CD1c-positive myeloid dendritic cell (primary cell): ENCODE data around the gene TUNAR.

Source experiments
- DNase-seq: peaks from one replicate; pipeline ENCODE4 v3.0.0-alpha.2; 2016; ENCODE audit errors: extremely low spot score

The TUNAR gene

GRCh38 chr14:95876761-95877538 lies at the start of gene TUNAR:
TUNAR (plus strand) TSS chr14:95876832.
- DNase-seq: no peak

GRCh38 chr14:95828649-95829265 lies 47.9 kb upstream of the TUNAR start:
- no peak for DNase-seq

- no peak for DNase-seq
Observed at GRCh38 chr14:95829321-95829720, 47.3 kb upstream of the TUNAR start.

- DNase-seq: no peak
Observed at GRCh38 chr14:95830386-95830785, 46.2 kb upstream of the TUNAR start.

- no peak for DNase-seq
Observed at GRCh38 chr14:95831041-95831440, 45.6 kb upstream of the TUNAR start.

GRCh38 chr14:95831468-95831867 lies 45.2 kb upstream of the TUNAR start:
- DNase-seq: no peak

- no peak for DNase-seq
Observed at GRCh38 chr14:95832012-95832411, 44.6 kb upstream of the TUNAR start.

GRCh38 chr14:95833429-95833828 lies 43.2 kb upstream of the TUNAR start:
- DNase-seq: no peak

- DNase-seq: no peak
Observed at GRCh38 chr14:95834496-95834895, 42.1 kb upstream of the TUNAR start.

- DNase-seq: peak; percentile 3
Observed at GRCh38 chr14:95835121-95835730, 41.4 kb upstream of the TUNAR start.

GRCh38 chr14:95838862-95839261 lies 37.8 kb upstream of the TUNAR start:
- DNase-seq: no peak

GRCh38 chr14:95840094-95840700 lies 36.4 kb upstream of the TUNAR start:
- DNase-seq: no peak

GRCh38 chr14:95841668-95842067 lies 35.0 kb upstream of the TUNAR start:
- DNase-seq: no peak

- no peak for DNase-seq
Observed at GRCh38 chr14:95849761-95850160, 26.9 kb upstream of the TUNAR start.

- no peak for DNase-seq
Observed at GRCh38 chr14:95850429-95850828, 26.2 kb upstream of the TUNAR start.

GRCh38 chr14:95855606-95856005 lies 21.0 kb upstream of the TUNAR start:
- DNase-seq: no peak

GRCh38 chr14:95857275-95857674 lies 19.4 kb upstream of the TUNAR start:
- DNase-seq: no peak

- no peak for DNase-seq
Observed at GRCh38 chr14:95858893-95859292, 17.7 kb upstream of the TUNAR start.

- DNase-seq: no peak
Observed at GRCh38 chr14:95862243-95862642, 14.4 kb upstream of the TUNAR start.

- no peak for DNase-seq
Observed at GRCh38 chr14:95863295-95863694, 13.3 kb upstream of the TUNAR start.

GRCh38 chr14:95869776-95870175 lies 6.9 kb upstream of the TUNAR start:
- no peak for DNase-seq

- DNase-seq: no peak
Observed at GRCh38 chr14:95870772-95871171, 5.9 kb upstream of the TUNAR start.

GRCh38 chr14:95871531-95871930 lies 5.1 kb upstream of the TUNAR start:
- DNase-seq: no peak
